Mesenchymal stem cell (in vitro differentiated cells and primary cell): ENCODE measurements around the gene DCTN4.

Experiments used
- DNase-seq: peaks from one replicate; pipeline ENCODE4 v3.0.0-alpha.2; 2013
- H2AFZ ChIP-seq: one replicate; pipeline ENCODE4 v1.6.1; 2013; ENCODE audit warnings: low read depth, mild to moderate bottlenecking, control low read depth, inconsistent platforms, low read length, moderate library complexity
- H2AK5ac ChIP-seq: 2 replicates; pipeline ENCODE4 v1.6.1; 2013; ENCODE audit warnings: low read length, moderate library complexity, mild to moderate bottlenecking, inconsistent platforms; ENCODE audit not compliant: severe bottlenecking
- H2BK120ac ChIP-seq: one replicate; pipeline ENCODE4 v1.6.1; 2013; ENCODE audit warnings: low read depth, mild to moderate bottlenecking, inconsistent platforms, low read length, moderate library complexity
- H2BK12ac ChIP-seq, 2 experiments: one replicate each; pipeline ENCODE4 v1.6.1; 2013; ENCODE audit warnings: inconsistent platforms in 2 of 2, low read length in 2 of 2, mild to moderate bottlenecking in 2 of 2, moderate library complexity in 2 of 2, control low read depth in 1 of 2
- H2BK15ac ChIP-seq: one replicate; pipeline ENCODE4 v1.6.1; 2013; ENCODE audit warnings: mild to moderate bottlenecking, low read depth, inconsistent platforms; ENCODE audit not compliant: poor library complexity, severe bottlenecking
- H2BK5ac ChIP-seq: 2 replicates; pipeline ENCODE4 v1.6.1; 2013; ENCODE audit warnings: low read depth, mild to moderate bottlenecking, low read length, control low read depth, inconsistent platforms; ENCODE audit not compliant: poor library complexity, severe bottlenecking
- H3K14ac ChIP-seq, 2 experiments: one replicate each; pipeline ENCODE4 v1.6.1; 2013; ENCODE audit warnings: inconsistent platforms in 2 of 2, low read length in 2 of 2, control low read depth in 1 of 2, mild to moderate bottlenecking in 1 of 2, moderate library complexity in 1 of 2
- H3K18ac ChIP-seq, 2 experiments: one replicate each; pipeline ENCODE4 v1.6.1; 2013; ENCODE audit warnings: inconsistent platforms in 2 of 2, low read length in 2 of 2, control low read depth in 1 of 2, low read depth in 1 of 2, mild to moderate bottlenecking in 1 of 2
- H3K23ac ChIP-seq, 2 experiments: one replicate each; pipeline ENCODE4 v1.6.1; 2013; ENCODE audit warnings: inconsistent platforms in 2 of 2, low read length in 2 of 2, mild to moderate bottlenecking in 2 of 2, moderate library complexity in 2 of 2, control low read depth in 1 of 2
- H3K27ac ChIP-seq: 2 replicates; pipeline ENCODE4 v1.5.1; 2013; ENCODE audit warnings: mild to moderate bottlenecking, moderate library complexity, low read length, control low read depth, inconsistent platforms; ENCODE audit not compliant: poor library complexity, severe bottlenecking
- H3K27me3 ChIP-seq, 2 experiments: 2 replicates each; pipeline versions ENCODE4 v1.6.1 to v1.7.0; 2013; ENCODE audit warnings: low read length in 2 of 2, mild to moderate bottlenecking in 2 of 2, moderate library complexity in 2 of 2, control low read depth in 1 of 2, inconsistent platforms in 1 of 2; ENCODE audit not compliant: control insufficient read depth in 1 of 2, insufficient read depth in 1 of 2
- H3K36me3 ChIP-seq, 2 experiments: 2 replicates each; pipeline versions ENCODE4 v1.6.1 to v1.7.0; 2013; ENCODE audit warnings: low read length in 2 of 2, control low read depth in 1 of 2, inconsistent platforms in 1 of 2, low read depth in 1 of 2, mild to moderate bottlenecking in 1 of 2; ENCODE audit not compliant: insufficient read depth in 2 of 2, control insufficient read depth in 1 of 2
- H3K4ac ChIP-seq, 2 experiments: one replicate each; pipeline ENCODE4 v1.6.1; 2013; ENCODE audit warnings: inconsistent platforms in 2 of 2, low read length in 2 of 2, mild to moderate bottlenecking in 2 of 2, moderate library complexity in 2 of 2, control low read depth in 1 of 2, low read depth in 1 of 2
- H3K4me1 ChIP-seq: 2 replicates; pipeline ENCODE4 v1.6.1; 2013; ENCODE audit warnings: low read depth, low read length, control low read depth; ENCODE audit not compliant: control insufficient read depth, insufficient read depth
- H3K4me2 ChIP-seq: 2 replicates; pipeline ENCODE4 v1.6.1; 2013; ENCODE audit warnings: low read length, mild to moderate bottlenecking, inconsistent platforms; ENCODE audit not compliant: poor library complexity, severe bottlenecking
- H3K4me3 ChIP-seq, 2 experiments: 2 replicates each; pipeline versions ENCODE4 v1.5.1 to v1.7.0; 2013; ENCODE audit warnings: low read length in 2 of 2, mild to moderate bottlenecking in 2 of 2, control low read depth in 1 of 2, low read depth in 1 of 2; ENCODE audit not compliant: insufficient read depth in 1 of 2
- H3K79me1 ChIP-seq: replicated peaks from 2 replicates; pipeline ENCODE4 v1.6.1; 2013; ENCODE audit warnings: mild to moderate bottlenecking, control low read depth, low read length, inconsistent platforms; ENCODE audit not compliant: poor library complexity, severe bottlenecking
- H3K9ac ChIP-seq: 2 replicates; pipeline ENCODE4 v1.7.0; 2013; ENCODE audit warnings: mild to moderate bottlenecking, low read length, moderate library complexity
- H3K9me3 ChIP-seq: 2 replicates; pipeline ENCODE4 v1.7.0; 2013; ENCODE audit warnings: mild to moderate bottlenecking, low read length; ENCODE audit not compliant: control insufficient read depth
- H4K8ac ChIP-seq: one replicate; pipeline ENCODE4 v1.6.1; 2013; ENCODE audit warnings: inconsistent platforms, mild to moderate bottlenecking, low read length, moderate library complexity
- H4K91ac ChIP-seq: one replicate; pipeline ENCODE4 v1.6.1; 2013; ENCODE audit warnings: mild to moderate bottlenecking, low read length, inconsistent platforms
- WGBS: methylation state at CpG from one replicate; pipeline ENCODE4 v1.1.7; 2013; ENCODE audit warnings: mixed read lengths; 5-methylcytosine and 5-hydroxymethylcytosine counted together

Gene DCTN4

GRCh38 chr5:150780816-150781221, 22.0 kb upstream of the DCTN4 start:
- no peak overlapping the region for H3K23ac ChIP-seq
- H2AK5ac ChIP-seq = no peak overlapping the region
- peak overlapping the region in 1 of 2 experiments; percentile 95 for H3K4me3 ChIP-seq
- H2AFZ ChIP-seq = no peak overlapping the region
- peak overlapping the region; percentile 64 to 78 for H2BK12ac ChIP-seq
- WGBS = 50% methylated on average over 3 of the region's 5 CpGs
- peaks cover 7% of the 10 kb centered on the region for H3K79me1 ChIP-seq
- no peak overlapping the region for H2BK15ac ChIP-seq
- no peak overlapping the region for H4K8ac ChIP-seq
- H3K4me2 ChIP-seq = no peak overlapping the region
- peak; percentile 84 for DNase-seq
- peak overlapping the region; percentile 82 to 86 for H3K18ac ChIP-seq
- H3K9ac ChIP-seq = peak overlapping the region; percentile 96
- peak overlapping the region; percentile 15 to 54 for H3K4ac ChIP-seq
- no peaks in the 10 kb centered on the region for H3K27me3 ChIP-seq
- peaks cover under 1% of the 10 kb centered on the region for H3K9me3 ChIP-seq
- H2BK120ac ChIP-seq = peak overlapping the region; percentile 74
- no peak overlapping the region for H3K27ac ChIP-seq
- no peak overlapping the region for H2BK5ac ChIP-seq
- peaks cover 28% of the 10 kb centered on the region for H3K4me1 ChIP-seq
- H3K14ac ChIP-seq = peak overlapping the region in 1 of 2 experiments; percentile 18
- peak overlapping the region; percentile 75 for H4K91ac ChIP-seq
- peaks cover 0 to 36% of the 10 kb centered on the region in 2 experiments for H3K36me3 ChIP-seq

GRCh38 chr5:150780187-150780692, 21.4 kb upstream of the DCTN4 start:
- no peaks in the 10 kb centered on the region for H3K9me3 ChIP-seq
- WGBS = 9% methylated on average over 6 of the region's 6 CpGs
- H2BK12ac ChIP-seq = peak overlapping the region; percentile 64 to 78
- H2BK5ac ChIP-seq = no peak overlapping the region
- peak overlapping the region; percentile 96 for H3K9ac ChIP-seq
- H3K27me3 ChIP-seq = no peaks in the 10 kb centered on the region
- H3K27ac ChIP-seq = peak overlapping the region; percentile 17
- peak overlapping the region; percentile 77 to 83 for H3K4ac ChIP-seq
- H3K4me1 ChIP-seq = peaks cover 28% of the 10 kb centered on the region
- H4K8ac ChIP-seq = peak overlapping the region; percentile 70
- peak overlapping the region; percentile 86 for H3K4me2 ChIP-seq
- no peak overlapping the region for H3K23ac ChIP-seq
- no peak overlapping the region for H2AFZ ChIP-seq
- H3K4me3 ChIP-seq = peak overlapping the region in 1 of 2 experiments; percentile 95
- peak overlapping the region in 1 of 2 experiments; percentile 76 for H3K14ac ChIP-seq
- peak overlapping the region; percentile 74 for H2BK120ac ChIP-seq
- DNase-seq = peak; percentile 96
- H3K18ac ChIP-seq = peak overlapping the region; percentile 86 to 88
- H3K79me1 ChIP-seq = peaks cover 7% of the 10 kb centered on the region
- H2AK5ac ChIP-seq = peak overlapping the region; percentile 38
- no peak overlapping the region for H2BK15ac ChIP-seq
- H4K91ac ChIP-seq = peak overlapping the region; percentile 80
- peaks cover 0 to 32% of the 10 kb centered on the region in 2 experiments for H3K36me3 ChIP-seq

DNA sequence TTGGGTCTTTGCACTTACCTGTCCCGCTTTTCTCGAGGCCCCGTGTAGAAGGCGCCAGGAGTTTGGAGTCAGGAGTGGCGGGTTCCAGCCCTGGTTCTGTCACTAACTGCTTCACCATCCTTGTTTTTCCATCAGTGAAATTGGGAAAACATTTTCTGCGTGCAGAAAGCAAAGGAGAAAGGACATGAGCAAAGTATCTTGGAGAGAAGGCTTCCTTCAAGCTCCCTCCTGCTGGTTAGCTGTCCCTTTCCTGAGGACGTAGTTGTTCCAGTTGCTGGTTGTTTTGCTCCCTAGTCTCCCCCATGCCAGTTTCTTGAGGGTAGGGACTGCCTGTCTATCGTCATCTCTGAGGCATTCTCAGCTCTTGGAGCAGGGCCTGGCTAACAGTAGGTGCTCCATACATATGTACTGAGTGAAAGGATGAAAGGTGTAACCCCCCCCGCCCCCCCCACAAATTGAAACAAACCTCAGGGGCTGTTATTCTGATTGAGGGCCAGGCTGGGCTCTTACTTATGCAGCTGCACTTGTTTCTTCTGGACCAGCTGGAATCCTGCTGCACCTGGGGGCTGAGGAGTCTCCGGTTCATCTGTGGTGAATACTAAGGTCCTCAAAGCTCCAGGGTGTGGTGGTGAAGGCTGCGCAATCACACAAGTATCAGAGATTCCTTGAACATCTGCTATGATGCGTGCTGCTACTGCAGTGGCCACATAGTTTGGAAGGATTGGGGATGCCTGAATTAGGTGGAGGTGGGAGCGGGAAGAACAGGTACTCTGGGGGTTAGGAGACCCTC, 20.8 kb upstream of the DCTN4 start:
- Histone ChIP-seq H3K36me3 (peaks cover 0 to 31% of the 10 kb centered on the region in 2 experiments), H2AK5ac (peak overlapping the region; percentile 38), H3K9ac (peak overlapping the region; percentile 96), H4K8ac (peak overlapping the region; percentile 70), H2BK120ac (peak overlapping the region; percentile 42), H3K27me3 (no peaks in the 10 kb centered on the region), H3K14ac (peak overlapping the region in 1 of 2 experiments; percentile 76), H2BK15ac (peak overlapping the region; percentile 93), H3K79me1 (peaks cover 7% of the 10 kb centered on the region), H3K27ac (peak overlapping the region; percentile 78), H3K18ac (peak overlapping the region; percentile 86 to 97), H2BK5ac (no peak overlapping the region), H3K4me1 (peaks cover 28% of the 10 kb centered on the region), H3K9me3 (no peaks in the 10 kb centered on the region), H3K4me3 (peak overlapping the region; percentile 75 to 95), H2BK12ac (peak overlapping the region; percentile 28 to 60), H3K4me2 (peak overlapping the region; percentile 86), H3K23ac (no peak overlapping the region), H3K4ac (peak overlapping the region; percentile 77 to 83), H4K91ac (peak overlapping the region; percentile 80), H2AFZ (no peak overlapping the region)
- WGBS = 23% methylated on average over 10 of the region's 13 CpGs
- peak; percentile 41 for DNase-seq
